HG03159 (cell line): ENCODE results near the gene MGAT5.

Source experiments
- ATAC-seq: cut with Tn5 transposase; IDR thresholded peaks from one replicate; pipeline ENCODE4 v1.9.1; 2021; ENCODE audit warnings: mild to moderate bottlenecking, moderate library complexity; ENCODE audit not compliant: unreplicated experiment

The MGAT5 gene

DNA sequence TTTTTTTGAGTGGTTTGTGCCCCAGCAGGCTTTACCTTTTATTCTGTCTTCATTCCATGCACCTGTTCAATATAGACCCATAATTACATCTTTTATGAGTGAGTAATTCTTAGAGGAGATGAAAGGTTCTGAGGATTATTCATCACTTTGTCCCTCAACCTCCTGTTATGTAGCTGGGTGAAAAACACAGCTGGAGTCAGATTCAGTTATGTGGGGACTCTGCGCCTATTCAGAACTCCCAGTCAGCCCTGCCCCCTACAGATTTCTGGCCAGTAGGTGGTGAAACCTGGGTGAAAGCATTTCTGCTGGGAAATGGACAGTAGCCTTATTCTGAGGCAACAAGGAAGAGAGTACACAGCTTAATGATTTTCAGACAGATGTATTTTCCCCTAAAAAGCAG, 107.8 kb downstream of the MGAT5 start:
- ATAC-seq, result no peak

DNA sequence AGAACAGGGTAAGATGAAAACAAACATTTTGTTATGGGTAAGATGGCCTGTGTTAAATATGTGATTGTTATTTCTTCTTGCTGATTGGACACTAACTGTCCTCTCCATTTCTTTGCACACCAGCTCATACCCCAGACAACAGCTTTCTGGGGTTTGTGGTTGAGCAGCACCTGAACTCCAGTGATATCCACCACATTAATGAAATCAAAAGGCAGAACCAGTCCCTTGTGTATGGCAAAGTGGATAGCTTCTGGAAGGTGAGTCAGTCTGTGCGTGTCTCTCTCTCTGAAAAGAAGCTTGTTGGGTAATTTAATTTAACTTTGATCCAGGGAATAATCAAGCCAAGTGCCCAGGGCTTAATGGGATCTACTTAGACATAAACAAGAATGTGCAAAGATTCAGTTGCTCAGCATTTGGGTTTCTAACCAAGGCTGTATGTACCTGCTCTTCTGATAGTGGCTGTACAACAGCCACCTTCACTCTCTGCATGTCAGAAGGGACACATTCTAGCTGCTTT, 108.3 kb downstream of the MGAT5 start:
- ATAC-seq, result no peak

DNA sequence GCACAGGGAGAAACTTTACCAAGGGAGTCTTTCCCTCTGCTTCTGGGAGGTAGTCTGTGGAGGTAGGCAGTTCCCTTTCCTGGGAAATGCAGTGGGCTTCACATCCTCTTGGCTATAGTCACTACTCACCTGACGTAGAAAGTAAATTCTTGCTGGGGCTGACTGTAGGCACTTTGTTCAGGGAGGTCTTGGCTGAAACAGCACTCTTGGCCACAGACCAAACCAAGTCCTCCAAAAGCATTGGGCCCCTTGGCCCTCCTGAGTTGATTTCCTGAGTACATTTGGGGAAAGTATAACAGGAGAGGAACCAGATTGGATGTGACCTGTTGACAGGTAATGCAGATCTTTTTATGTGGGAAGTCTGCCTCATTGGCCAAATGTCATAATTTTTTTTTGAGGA, 108.9 kb downstream of the MGAT5 start:
- no peak for ATAC-seq

GRCh38 chr2:134365356-134365755, 111.5 kb downstream of the MGAT5 start:
- ATAC-seq, result no peak

DNA sequence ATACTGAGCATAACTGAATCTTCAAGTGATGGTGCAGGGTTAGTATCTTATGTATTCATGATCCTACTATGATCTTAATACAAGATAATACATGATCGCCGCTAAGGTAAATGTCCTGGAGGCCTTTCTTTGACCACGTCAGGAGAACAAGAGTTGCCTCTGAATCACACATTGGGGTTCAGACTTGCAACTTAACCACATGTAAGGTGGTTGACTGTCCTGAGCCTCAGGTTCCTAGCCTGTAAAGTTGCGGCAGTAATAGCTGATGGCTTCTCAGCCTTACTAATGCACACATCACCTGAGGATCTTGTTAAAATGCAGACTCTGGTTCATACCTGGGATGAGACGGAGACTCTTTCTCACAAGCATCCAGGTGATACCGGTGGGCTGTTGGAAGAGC, 112.5 kb downstream of the MGAT5 start:
- ATAC-seq, result no peak

DNA sequence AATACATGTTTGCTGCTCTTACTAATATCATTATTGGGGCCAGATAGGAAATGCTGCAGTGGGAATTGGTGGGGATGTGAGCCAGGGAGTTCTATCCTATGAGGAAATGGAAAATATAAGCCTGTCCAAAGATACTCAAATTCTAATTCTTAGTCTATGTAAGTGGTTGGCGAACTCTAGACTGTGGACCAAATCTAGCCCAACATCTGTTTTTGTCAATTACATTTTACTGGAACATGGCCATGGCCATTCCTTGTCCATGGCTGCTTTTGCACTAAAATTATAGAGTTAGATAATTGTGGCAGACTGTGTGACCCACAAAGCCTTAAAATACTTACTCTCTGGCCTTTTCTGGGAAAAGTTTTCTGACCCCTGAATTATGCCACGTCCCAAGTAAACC, 113.3 kb downstream of the MGAT5 start:
- no peak for ATAC-seq

DNA sequence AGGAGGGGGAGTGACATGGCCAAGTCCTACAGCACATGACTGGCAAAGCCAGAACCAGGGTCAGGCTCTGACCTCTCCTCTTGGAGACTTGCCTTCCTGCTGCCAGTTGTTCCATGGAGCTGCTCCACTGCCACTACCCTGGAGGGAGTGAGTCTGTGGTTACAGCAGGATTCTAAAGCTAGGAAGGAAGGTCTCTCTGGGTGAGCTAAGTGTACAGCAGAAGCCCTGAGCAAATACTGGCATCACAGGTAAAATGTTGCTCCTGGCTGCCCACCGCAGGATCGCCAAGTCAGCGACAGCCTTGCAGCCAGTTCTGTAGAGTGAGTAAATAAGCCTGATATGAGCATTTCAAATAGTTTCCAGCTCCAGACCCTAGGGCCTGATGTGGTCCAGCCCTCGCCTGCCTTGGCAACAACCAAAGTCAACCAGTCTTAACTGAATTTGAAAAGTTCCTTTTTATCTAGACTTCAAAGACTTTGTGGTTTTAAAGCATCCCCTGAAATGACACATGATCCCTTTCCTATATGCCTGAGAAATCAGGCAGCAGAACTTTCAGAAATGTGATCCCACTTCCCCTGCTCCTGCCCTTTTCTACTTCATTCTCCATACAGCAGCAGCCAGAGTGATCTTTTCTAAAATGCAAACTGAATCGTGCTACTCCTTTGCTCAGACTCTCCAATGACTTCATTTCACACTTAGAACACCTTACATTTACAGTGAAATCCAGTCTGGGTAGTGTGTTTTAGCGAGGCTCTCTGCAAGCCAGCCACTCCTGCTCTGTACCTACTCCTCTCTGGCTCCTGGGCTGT, 114.3 kb downstream of the MGAT5 start:
- no peak for ATAC-seq

DNA sequence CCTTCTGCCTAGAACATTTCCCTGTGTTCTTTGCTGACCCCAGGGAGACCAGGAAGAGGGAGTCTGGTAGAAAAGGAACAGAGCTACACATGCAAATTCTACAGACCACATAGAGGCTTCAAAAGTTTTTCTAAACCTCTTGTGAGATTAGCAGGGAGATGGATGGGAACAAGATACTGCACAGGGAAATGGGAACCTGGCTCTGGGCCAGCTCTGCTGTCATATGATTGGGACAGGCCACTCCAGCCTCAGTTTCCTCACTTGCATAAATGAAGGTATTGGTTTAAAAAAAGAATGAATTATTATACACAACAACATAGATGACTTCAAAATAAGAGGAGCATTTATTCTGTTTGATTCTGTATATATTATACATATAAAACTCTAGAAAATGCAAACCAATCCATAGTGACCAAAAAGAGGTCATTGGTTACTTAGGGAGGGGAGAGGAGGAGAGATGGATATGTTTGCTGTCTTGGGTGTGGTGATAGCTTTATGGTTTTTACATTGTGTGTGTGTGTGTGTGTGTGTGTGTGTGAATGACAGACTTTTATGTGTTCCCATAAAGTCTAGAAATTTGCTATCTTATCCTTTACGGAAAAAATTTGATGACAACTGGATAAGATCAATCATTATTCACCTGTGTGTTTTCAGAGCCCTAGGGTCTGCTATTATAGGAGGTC, 115.5 kb downstream of the MGAT5 start:
- no peak for ATAC-seq

DNA sequence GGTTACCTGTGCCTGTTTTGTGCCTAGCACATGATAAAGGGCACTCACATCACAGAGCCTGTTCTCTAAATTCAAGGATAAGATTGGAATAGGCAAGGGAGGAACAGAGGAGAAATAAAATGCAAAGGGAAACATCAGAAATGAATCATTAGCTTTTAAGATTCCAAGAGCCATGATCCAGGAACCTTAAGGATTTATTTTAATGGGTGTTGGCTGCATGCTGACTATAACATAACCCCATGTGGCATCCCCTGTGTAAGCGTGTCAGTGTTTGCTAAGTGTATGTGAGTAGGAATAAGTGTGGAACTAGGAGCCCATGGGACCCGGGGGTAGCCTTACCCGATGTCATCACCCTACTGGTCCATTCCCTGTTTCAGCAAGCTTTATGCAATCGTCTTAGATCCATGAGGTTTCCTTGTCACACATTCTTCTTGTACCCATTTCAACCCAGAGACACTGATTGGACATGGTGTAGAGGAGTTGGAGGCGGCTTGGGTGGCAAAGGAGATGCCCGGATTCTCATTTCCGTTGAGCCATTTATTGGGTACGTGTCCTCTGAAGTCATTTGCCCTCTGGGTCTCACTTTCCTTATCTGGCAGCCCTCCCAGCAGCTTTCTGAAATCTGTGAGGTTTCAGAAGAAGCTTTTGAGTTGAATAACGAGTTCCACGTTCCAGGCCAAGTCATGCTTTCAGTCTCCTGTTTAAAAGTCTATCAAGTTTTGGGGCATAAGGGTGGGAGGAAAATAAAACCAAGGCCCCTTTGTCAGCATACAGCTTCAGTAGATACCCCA, 117.0 kb downstream of the MGAT5 start:
- no peak for ATAC-seq

- ATAC-seq, result no peak
Measured at GRCh38 chr2:134372141-134372540, 118.3 kb downstream of the MGAT5 start.

- no peak for ATAC-seq
Measured at GRCh38 chr2:134372611-134373131, 118.8 kb downstream of the MGAT5 start.

DNA sequence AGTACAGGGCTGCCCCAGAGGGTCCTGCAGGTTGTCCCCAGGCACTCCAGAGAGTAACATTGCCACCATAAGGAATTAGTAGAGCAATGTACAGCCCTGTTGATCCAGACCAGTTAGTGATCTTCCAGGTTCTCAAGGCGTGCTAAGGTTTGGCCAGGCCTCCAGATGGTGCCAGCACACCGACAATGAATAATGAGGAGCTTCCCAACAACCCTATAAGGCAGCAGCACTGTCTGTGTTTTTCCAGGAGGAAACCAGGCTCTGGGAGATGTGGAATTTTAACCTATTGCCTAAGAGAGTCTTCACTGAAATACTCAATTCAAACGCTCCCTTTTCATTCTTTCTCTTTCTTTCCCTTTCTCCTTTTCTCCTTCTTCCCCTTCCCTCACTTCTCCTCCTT, 122.1 kb downstream of the MGAT5 start:
- ATAC-seq, result no peak

- ATAC-seq, result no peak
Measured at GRCh38 chr2:134377730-134378129, 123.9 kb downstream of the MGAT5 start.

DNA sequence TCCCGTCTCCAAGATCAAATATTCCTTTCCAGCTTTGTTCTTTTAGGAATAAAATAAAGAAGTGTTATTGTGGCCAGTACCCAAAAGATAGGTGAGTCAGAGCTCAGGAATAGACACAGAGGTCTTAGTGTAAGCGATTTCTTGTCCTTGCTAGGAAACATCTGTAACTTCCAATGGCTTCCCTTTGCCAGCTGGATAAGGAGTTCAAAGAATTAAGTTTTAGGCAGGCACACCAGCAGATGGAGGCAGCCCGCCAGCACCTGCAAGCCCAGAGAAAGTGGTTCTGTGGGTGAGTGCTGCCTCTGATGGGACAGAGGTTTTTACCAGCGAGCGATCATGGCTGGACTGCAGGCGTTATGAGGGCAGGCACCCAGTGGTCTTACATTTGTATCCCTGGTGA, 125.4 kb downstream of the MGAT5 start:
- ATAC-seq, result no peak

DNA sequence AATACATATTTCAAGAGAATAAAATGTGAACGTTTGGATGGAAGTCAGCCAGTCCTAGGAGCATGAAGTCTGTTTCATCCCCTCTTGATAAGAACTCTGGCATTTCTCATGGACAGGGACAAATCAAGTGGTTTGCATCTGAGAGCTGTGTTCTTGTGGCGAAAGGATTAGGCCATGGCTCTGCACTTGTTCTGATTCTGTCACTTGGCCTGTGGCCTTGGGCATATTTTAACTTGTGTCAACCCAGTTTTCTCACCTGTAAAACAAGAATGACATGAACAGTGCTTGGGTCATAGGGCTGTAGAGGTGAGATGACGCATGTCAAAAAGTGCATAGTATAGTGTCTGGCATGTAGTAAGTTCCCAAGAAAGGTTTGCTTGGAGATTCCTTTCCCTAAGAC, 125.8 kb downstream of the MGAT5 start:
- no peak for ATAC-seq

GRCh38 chr2:134381141-134381540, 127.3 kb downstream of the MGAT5 start:
- no peak for ATAC-seq

DNA sequence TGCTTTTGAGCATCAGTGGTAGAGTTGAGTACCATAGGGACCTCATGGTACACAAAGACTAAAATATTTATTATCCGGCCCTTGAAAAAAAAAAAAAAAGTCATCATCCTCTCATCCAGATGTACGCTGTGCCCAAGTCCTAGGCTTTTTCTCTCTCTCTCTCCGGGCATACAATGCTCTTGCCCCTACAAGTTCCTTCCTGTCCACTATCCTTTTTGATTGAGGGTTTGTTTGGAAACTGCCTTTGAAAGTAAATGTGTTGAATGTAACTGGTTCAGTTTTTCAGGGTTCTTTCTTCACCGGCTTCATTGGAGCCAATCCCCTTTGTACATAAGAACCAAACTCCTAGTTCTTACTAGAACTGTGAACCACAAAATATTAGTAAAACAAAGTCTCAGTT, 130.3 kb downstream of the MGAT5 start:
- no peak for ATAC-seq

DNA sequence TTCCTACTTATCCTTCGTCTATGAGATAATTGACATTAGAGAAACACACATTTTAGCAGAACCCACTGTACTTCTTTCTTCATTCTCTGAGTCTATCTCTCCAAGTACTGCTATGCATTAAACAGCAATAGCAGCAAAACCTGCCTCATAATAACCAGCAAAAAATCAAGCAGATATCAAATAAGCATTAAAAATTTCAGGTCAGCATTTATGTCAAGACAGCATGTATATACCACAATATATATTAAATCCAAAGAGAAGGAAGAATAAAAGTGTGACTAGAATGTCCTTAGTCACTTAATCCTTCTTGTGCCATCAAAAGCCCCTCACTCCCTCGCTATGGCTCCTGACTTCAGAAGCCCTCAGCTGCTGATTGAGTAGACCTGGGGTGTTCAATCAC, 131.3 kb downstream of the MGAT5 start:
- ATAC-seq, result no peak

- no peak for ATAC-seq
Measured at GRCh38 chr2:134386310-134386709, 132.4 kb downstream of the MGAT5 start.

DNA sequence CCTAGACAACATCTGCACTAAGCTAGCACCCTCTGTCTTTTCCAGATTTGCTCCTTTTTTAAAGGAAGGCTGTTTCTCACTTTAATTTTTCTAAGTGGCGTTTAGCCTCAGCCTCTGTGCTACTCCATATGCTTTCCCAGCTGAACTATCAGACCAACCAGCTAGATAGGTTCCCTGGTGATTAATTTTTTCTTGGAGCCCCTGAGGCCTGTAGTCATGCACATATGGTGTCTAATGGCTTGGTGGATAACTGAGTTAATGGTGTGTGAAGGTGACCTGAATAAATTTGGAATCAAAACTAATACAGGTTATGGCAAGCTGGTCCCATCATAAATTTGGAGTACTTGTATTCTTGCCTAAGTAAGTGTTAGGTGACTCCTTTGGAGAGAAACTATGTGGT, 135.5 kb downstream of the MGAT5 start:
- ATAC-seq, result no peak

GRCh38 chr2:134391751-134392160, 137.9 kb downstream of the MGAT5 start:
- ATAC-seq, result peak; percentile 91
